ENCODE results near the gene RAP1GAP. TPM values are rescaled to one million over a fixed set of nuclear protein-coding genes. Genes with fewer than 3 reads are reported as not detected.

The RAP1GAP gene
- total RNA-seq, 6 experiments from 2014 or later, result 0.07 to 0.19 TPM; not detected in 4

DNA sequence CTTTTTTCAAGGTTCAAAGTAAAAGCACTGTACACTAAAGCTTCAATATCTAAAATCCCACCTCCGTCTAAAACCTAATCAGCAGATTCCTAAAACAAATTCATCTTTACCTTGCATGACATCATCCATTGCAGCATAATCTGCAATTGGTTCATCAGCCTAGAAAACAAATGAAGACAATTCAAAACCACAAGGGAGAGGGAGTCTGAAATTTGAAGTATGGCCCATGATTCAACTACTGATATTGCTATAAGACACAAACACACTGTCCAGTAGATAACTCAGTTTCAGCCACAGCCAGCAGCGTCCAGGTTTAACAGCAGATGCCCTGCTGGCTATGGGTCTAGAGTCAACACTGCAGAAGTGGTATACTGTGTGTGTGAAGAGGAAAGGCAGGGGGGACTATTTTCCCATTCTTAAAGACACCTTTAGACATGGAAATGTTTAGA lies 17.9 kb upstream of the RAP1GAP start:
- Mint-ChIP-seq H3K9me3 (no peaks in the 10 kb centered on the region), H3K4me3 (no peak overlapping the region), H3K27ac (no peak overlapping the region), H3K27me3 (ENCODE audit: insufficient read depth) (no peaks in the 10 kb centered on the region), H3K4me1 (ENCODE audit: low read depth) (peaks cover 4% of the 10 kb centered on the region), H3K36me3 (ENCODE audit: low read depth) (peaks cover 54% of the 10 kb centered on the region)
- TF ChIP-seq, protein P1, sequence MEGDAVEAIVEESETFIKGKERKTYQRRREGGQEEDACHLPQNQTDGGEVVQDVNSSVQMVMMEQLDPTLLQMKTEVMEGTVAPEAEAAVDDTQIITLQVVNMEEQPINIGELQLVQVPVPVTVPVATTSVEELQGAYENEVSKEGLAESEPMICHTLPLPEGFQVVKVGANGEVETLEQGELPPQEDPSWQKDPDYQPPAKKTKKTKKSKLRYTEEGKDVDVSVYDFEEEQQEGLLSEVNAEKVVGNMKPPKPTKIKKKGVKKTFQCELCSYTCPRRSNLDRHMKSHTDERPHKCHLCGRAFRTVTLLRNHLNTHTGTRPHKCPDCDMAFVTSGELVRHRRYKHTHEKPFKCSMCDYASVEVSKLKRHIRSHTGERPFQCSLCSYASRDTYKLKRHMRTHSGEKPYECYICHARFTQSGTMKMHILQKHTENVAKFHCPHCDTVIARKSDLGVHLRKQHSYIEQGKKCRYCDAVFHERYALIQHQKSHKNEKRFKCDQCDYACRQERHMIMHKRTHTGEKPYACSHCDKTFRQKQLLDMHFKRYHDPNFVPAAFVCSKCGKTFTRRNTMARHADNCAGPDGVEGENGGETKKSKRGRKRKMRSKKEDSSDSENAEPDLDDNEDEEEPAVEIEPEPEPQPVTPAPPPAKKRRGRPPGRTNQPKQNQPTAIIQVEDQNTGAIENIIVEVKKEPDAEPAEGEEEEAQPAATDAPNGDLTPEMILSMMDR (IDR thresholded peaks at IDR 0.05), result no peak
- no peak for DNase-seq

DNA sequence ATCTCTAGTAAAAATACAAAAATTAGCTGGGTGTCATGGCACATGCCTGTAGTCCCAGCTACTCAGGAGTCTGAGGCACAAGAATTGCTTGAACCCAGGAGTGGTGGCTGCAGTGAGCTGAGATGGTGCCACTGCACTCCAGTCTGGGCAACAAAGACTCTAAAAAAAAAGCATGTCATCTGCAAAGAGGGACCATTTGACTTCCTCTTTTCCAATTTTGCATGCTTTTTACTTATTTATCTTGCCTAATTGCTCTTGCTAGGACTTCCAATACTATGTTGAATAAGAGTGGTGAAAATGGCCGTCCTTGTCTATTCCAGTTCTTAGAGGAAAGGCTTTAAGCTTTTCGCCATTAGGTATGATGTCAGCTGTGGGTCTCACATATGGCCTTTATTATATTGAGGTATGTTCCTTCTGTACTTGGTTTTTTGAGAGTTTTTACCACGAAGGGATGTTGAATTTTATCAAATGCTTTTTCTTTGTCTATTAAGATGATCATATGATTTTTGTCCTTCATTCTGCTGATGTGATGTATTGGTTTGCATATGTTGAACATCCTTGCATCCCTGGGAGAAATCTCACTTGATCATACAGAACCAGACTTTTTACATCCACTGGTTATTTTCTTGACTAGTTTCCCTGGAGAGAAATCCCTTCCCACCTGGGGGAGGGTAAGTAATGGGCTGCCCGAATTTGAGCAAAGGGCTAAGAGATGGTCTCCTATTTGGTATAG lies 17.0 kb upstream of the RAP1GAP start:
- peaks cover 50% of the 10 kb centered on the region for H3K36me3 Mint-ChIP-seq (ENCODE audit: low read depth)
- no peaks in the 10 kb centered on the region for H3K9me3 Mint-ChIP-seq
- H3K27me3 Mint-ChIP-seq (ENCODE audit: insufficient read depth), result peaks cover 2% of the 10 kb centered on the region; the same call in 1 of the 2 replicates
- TF ChIP-seq, protein P1 (IDR thresholded peaks at IDR 0.05), result no peak
- no peak overlapping the region for H3K27ac Mint-ChIP-seq
- no peak for DNase-seq
- H3K4me3 Mint-ChIP-seq, result no peak overlapping the region
- H3K4me1 Mint-ChIP-seq (ENCODE audit: low read depth), result peaks cover 14% of the 10 kb centered on the region

DNA sequence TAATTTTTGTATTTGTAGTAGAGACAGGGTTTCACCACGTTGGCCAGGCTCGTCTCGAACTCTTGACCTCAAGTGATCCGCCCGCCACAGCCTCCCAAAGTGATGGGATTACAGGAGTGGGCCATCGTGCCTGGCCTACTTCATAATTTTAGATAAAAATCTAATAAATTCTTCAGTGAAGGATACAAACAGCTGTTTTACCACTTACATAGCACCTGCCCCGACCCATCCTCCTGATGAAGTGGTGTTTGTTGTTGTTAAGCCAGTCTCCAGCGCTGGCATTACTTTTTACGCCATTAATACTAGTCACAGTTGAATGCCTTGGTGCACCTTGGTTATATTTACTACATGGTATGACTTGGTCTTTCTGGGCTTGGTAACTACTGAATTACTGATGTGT lies 12.3 kb upstream of the RAP1GAP start:
- Mint-ChIP-seq H3K4me3 (no peak overlapping the region; the same call in 1 of the 2 replicates), H3K4me1 (ENCODE audit: low read depth) (peaks cover 22% of the 10 kb centered on the region), H3K36me3 (ENCODE audit: low read depth) (peaks cover 40% of the 10 kb centered on the region), H3K27me3 (ENCODE audit: insufficient read depth) (peaks cover 2% of the 10 kb centered on the region; the same call in 1 of the 2 replicates), H3K27ac (peak overlapping the region; percentile 51), H3K9me3 (no peaks in the 10 kb centered on the region)
- TF ChIP-seq, protein P1 (IDR thresholded peaks at IDR 0.05), result no peak
- no peak for DNase-seq

DNA sequence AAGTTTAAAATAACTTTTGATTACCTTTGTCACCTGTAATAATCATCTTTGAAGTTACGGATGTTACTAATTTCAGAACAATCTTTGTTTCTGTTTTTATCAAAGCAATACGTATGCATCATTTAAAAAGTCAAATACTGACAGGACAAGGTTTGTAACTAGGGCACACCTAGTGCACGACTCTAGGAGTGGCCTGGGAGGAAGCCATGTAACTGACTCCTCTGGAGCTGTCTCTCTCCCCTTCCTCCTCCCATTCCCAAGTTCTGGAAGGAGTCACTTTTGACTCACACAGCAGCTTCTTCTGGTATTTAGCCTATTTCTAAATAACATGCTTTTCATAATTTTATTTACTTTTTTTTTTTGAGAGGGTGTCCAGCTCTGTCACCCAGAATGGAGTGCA lies 11.8 kb upstream of the RAP1GAP start:
- Mint-ChIP-seq H3K27ac (peak overlapping the region; percentile 51), H3K9me3 (no peaks in the 10 kb centered on the region), H3K36me3 (ENCODE audit: low read depth) (peaks cover 35% of the 10 kb centered on the region)

DNA sequence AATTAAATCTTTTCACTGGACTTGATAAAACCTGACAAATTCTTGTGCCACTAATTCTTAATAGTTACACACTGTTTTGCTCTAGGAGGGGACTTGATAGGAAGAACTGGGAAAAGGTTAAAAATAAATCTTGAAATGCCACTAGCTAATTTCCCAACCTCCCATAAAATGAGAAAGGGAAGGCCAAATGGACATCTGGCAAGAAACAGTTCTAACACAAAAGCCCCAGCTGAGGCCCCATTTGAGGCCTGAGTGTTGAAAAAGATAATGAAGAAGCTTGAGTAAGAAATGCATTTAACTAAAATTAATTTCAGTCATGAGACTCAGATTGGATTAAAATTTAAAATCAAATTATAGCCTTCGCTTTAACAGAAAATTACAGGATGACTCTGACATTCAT lies 11.2 kb upstream of the RAP1GAP start:
- Mint-ChIP-seq H3K4me3 (no peak overlapping the region), H3K27me3 (ENCODE audit: insufficient read depth) (peaks cover 2% of the 10 kb centered on the region), H3K27ac (no peak overlapping the region), H3K4me1 (ENCODE audit: low read depth) (peaks cover 22% of the 10 kb centered on the region), H3K9me3 (no peaks in the 10 kb centered on the region), H3K36me3 (ENCODE audit: low read depth) (peaks cover 32% of the 10 kb centered on the region)
- no peak for DNase-seq
- TF ChIP-seq, protein P1 (IDR thresholded peaks at IDR 0.05), result no peak

More for the DNA sequence above, 11.8 kb upstream of the RAP1GAP start:
- Mint-ChIP-seq H3K4me3 (no peak overlapping the region; the same call in 1 of the 2 replicates), H3K27me3 (ENCODE audit: insufficient read depth) (peaks cover 2% of the 10 kb centered on the region), H3K4me1 (ENCODE audit: low read depth) (peaks cover 22% of the 10 kb centered on the region)
- peak; percentile 47 for DNase-seq
- TF ChIP-seq, protein P1 (IDR thresholded peaks at IDR 0.05), result no peak
